Keratinocyte (primary cell): Measurements from ENCODE around the gene MCRS1. TPM values are rescaled to one million over a fixed set of nuclear protein-coding genes. Genes with fewer than 3 reads are reported as not detected.
"Not testable (repeated sequence)": the region's sequence is repeated elsewhere in the genome, so short reads cannot be mapped to it uniquely, and the experiment has no call there.

ENCODE experiments used
- DNase-seq: peaks from one replicate; pipeline ENCODE4 v3.0.0-alpha.2; 2011; ENCODE audit warnings: low read depth, missing footprints, low spot score
- FAIRE-seq: peaks from 2 replicates; lab custom pipeline; 2011; peaks lifted over from hg19 to GRCh38; lab: Jason Lieb, UNC
- H2AFZ ChIP-seq: 2 replicates; pipeline ENCODE4 v1.6.0; 2012; ENCODE audit warnings: low read length, control low read depth, inconsistent platforms; ENCODE audit not compliant: control insufficient read depth
- H3K27ac ChIP-seq: 2 replicates; pipeline ENCODE4 v1.5.1; 2011; ENCODE audit warnings: low read length; ENCODE audit not compliant: control insufficient read depth, insufficient read depth
- H3K27me3 ChIP-seq: 3 replicates; pipeline ENCODE4 v1.6.0; 2011; ENCODE audit warnings: low read length; ENCODE audit not compliant: control insufficient read depth, insufficient read depth; ENCODE audit errors: extremely low read depth
- H3K36me3 ChIP-seq, 2 experiments: 2 replicates in 1 of 2; 3 replicates in 1 of 2; pipeline ENCODE4 v1.5.1; 2011; ENCODE audit warnings: low read length in 2 of 2, mild to moderate bottlenecking in 1 of 2; ENCODE audit not compliant: control insufficient read depth in 2 of 2, insufficient read depth in 2 of 2; ENCODE audit errors: extremely low read depth in 1 of 2
- H3K4me1 ChIP-seq: 3 replicates; pipeline ENCODE4 v1.5.1; 2011; ENCODE audit warnings: low read length; ENCODE audit not compliant: control insufficient read depth, insufficient read depth; ENCODE audit errors: extremely low read depth
- H3K4me2 ChIP-seq: 3 replicates; pipeline ENCODE4 v1.6.0; 2011; ENCODE audit warnings: low read depth, low read length; ENCODE audit not compliant: control insufficient read depth, insufficient read depth; ENCODE audit errors: extremely low read depth
- H3K4me3 ChIP-seq, 3 experiments: fragments of 200-600 bp in 1 of 3; sonication (generic) in 1 of 3; 2 replicates in 2 of 3; 3 replicates in 1 of 3; pipeline ENCODE4 v1.5.1; 2011 to 2016; ENCODE audit warnings: low read length in 3 of 3, mild to moderate bottlenecking in 3 of 3, control low read depth in 2 of 3, inconsistent platforms in 1 of 3, low read depth in 1 of 3, mixed read lengths in 1 of 3, mixed run types in 1 of 3, moderate library complexity in 1 of 3; ENCODE audit not compliant: control insufficient read depth in 2 of 3, insufficient read depth in 2 of 3; ENCODE audit errors: extremely low read depth in 1 of 3
- H3K79me2 ChIP-seq: 2 replicates; pipeline ENCODE4 v1.6.0; 2012; ENCODE audit warnings: low read length; ENCODE audit not compliant: control insufficient read depth, insufficient read depth
- H3K9ac ChIP-seq: 3 replicates; pipeline ENCODE4 v1.6.0; 2011; ENCODE audit warnings: low read length; ENCODE audit not compliant: control insufficient read depth, insufficient read depth; ENCODE audit errors: extremely low read depth
- H3K9me1 ChIP-seq: 3 replicates; pipeline ENCODE4 v1.6.0; 2011; ENCODE audit warnings: low read length; ENCODE audit not compliant: control insufficient read depth, insufficient read depth; ENCODE audit errors: extremely low read depth
- H3K9me3 ChIP-seq: 2 replicates; pipeline ENCODE4 v1.5.1; 2012; ENCODE audit warnings: low read depth, low read length; ENCODE audit not compliant: control insufficient read depth
- H4K20me1 ChIP-seq: 3 replicates; pipeline ENCODE4 v1.6.0; 2011; ENCODE audit warnings: low read length; ENCODE audit not compliant: control insufficient read depth, insufficient read depth; ENCODE audit errors: extremely low read depth
- dilution Hi-C: fragments of 300-500 bp; cut with MboI; formaldehyde crosslinking; loops from one replicate; pipeline ENCODE4 v1.7.0; 2020; ENCODE audit warnings: low sequenced_read_pairs; ENCODE audit not compliant: extremely low pct_ligation_motif_present
- polyA plus RNA-seq, 5 experiments: library from polyadenylated mRNA; depleted of rRNA in 3 of 5; stranded (reverse) in 3 of 5; stranded (forward) in 1 of 5; unstranded in 1 of 5; fragments of >200 nt; gene quantifications; 1 replicate in 1 of 5; 2 replicates in 3 of 5; 3 replicates in 1 of 5; pipeline versions ENCODE4 v1.2.1 to v1.2.3, GENCODE V29; 2011 to 2012; ENCODE audit warnings: missing spikeins in 2 of 5, low read depth in 1 of 5, low replicate concordance in 1 of 5
- small RNA-seq, 3 experiments: library from RNA; depleted of rRNA; stranded (forward); fragments of <200 nt; gene quantifications; one replicate each; pipeline ENCODE3, GENCODE V24; 2012; ENCODE audit warnings: low read depth in 3 of 3, low replicate concordance in 1 of 3; ENCODE audit not compliant: insufficient read length in 3 of 3
- TF ChIP-seq, protein P1 (sequence below), 3 experiments: IDR thresholded peaks in 1 of 3; conservative IDR thresholded peaks in 1 of 3; optimal IDR thresholded peaks in 1 of 3; 2 replicates in 2 of 3; 3 replicates in 1 of 3; pipeline versions ENCODE3 to v1.5.1; 2011; ENCODE audit warnings: low read length in 3 of 3, mild to moderate bottlenecking in 3 of 3, moderate library complexity in 2 of 3, control low read depth in 1 of 3, inconsistent platforms in 1 of 3; ENCODE audit not compliant: insufficient read depth in 2 of 3; ENCODE audit errors: extremely low read depth in 1 of 3

The MCRS1 gene
- polyA plus RNA-seq, 1 donor (not counting 4 experiments of a cell fraction or from before 2014, with no cell fraction given), result 40.7 TPM

DNA sequence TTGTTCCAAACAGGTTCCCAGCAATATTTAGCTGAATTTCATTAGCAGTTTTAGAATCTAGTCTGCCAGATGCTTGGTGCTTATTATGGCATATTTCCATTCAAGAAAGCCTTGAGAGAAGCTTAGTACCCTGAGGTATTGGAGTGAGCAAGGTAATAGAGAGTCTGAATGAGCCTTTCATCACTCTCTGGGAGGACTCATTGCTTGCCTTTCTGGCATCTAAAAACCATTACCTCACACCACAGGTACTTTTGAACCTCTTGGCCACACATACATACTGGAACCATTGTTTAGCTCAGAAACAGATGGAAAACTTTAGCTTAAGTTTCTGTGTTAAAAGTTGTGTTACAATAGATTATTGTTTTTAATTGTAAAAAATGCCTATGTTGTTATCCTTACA lies 56.5 kb downstream of the MCRS1 start:
- FAIRE-seq (peak; percentile 13), DNase-seq (no peak)
- no peak overlapping the region for H3K4me2 ChIP-seq
- no peak overlapping the region for H3K9ac ChIP-seq
- H3K27me3 ChIP-seq, result no peaks in the 10 kb centered on the region
- no peaks in the 10 kb centered on the region for H3K79me2 ChIP-seq
- H3K4me1 ChIP-seq, result peaks cover 21% of the 10 kb centered on the region
- TF ChIP-seq, protein P1, sequence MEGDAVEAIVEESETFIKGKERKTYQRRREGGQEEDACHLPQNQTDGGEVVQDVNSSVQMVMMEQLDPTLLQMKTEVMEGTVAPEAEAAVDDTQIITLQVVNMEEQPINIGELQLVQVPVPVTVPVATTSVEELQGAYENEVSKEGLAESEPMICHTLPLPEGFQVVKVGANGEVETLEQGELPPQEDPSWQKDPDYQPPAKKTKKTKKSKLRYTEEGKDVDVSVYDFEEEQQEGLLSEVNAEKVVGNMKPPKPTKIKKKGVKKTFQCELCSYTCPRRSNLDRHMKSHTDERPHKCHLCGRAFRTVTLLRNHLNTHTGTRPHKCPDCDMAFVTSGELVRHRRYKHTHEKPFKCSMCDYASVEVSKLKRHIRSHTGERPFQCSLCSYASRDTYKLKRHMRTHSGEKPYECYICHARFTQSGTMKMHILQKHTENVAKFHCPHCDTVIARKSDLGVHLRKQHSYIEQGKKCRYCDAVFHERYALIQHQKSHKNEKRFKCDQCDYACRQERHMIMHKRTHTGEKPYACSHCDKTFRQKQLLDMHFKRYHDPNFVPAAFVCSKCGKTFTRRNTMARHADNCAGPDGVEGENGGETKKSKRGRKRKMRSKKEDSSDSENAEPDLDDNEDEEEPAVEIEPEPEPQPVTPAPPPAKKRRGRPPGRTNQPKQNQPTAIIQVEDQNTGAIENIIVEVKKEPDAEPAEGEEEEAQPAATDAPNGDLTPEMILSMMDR (optimal IDR thresholded peaks at IDR 0.05 in 1 of 3, IDR thresholded peaks at IDR 0.05 in 1 of 3, conservative IDR thresholded peaks at IDR 0.05 in 1 of 3; ENCODE audit: extremely low read depth in 1 of 3, insufficient read depth in 2 of 3, low read length in 3 of 3), result no peak
- dilution Hi-C loops, result no loop called here
- H3K27ac ChIP-seq, result no peak overlapping the region
- H4K20me1 ChIP-seq, result no peaks in the 10 kb centered on the region
- no peaks in the 10 kb centered on the region for H3K9me1 ChIP-seq
- H3K9me3 ChIP-seq, result peaks cover 4% of the 10 kb centered on the region
- no peak overlapping the region for H2AFZ ChIP-seq
- H3K4me3 ChIP-seq, result no peak overlapping the region
- H3K36me3 ChIP-seq, result no peaks in the 10 kb centered on the region

DNA sequence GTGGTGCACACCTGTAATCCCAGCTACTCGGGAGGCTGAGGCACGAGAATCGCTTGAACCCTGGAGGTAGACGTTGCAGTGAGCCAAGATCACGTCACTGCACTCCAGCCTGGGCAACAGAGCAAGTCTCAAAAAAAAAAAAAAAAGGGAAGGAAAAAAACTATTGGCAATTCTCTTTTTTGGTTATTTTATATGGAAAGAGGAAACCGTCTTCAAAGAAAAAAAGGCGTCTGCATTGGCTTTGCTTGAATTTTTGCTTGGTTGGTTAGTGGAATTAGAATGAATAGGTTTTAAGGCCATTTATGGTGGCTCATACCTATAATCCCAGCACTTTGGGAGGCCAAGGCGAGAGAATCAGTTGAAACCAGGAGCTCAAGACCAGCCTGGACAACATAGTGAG lies 58.3 kb downstream of the MCRS1 start:
- H3K36me3 ChIP-seq, H3K9me1 ChIP-seq, FAIRE-seq, H4K20me1 ChIP-seq, H3K9me3 ChIP-seq, H2AFZ ChIP-seq, H3K4me2 ChIP-seq, dilution Hi-C loops, H3K27me3 ChIP-seq, H3K27ac ChIP-seq, H3K79me2 ChIP-seq, H3K9ac ChIP-seq, DNase-seq, H3K4me3 ChIP-seq: not testable (repeated sequence)
- H3K4me1 ChIP-seq, result peaks cover 27% of the 10 kb centered on the region

Small RNA genes within 50 kb of the gene (small RNA-seq; reads per million reads assigned to genes)
- gene POLR2KP1 (0 reads per million in 3 experiments), gene RNU6-834P (0 reads per million in 3 experiments)

Other genes with a start within 250 kb of the MCRS1 start
- gene TROAP, start 244.9 kb downstream of the MCRS1 start, polyA plus RNA-seq, result 1.7 to 14.1 TPM (median 12.7 TPM) in 3 replicates
- 0.07 to 0.10 TPM (median 0.09 TPM) in 3 replicates for gene C1QL4, start 231.0 kb downstream of the MCRS1 start, polyA plus RNA-seq
- gene DNAJC22, start 221.3 kb downstream of the MCRS1 start, polyA plus RNA-seq, result 0.03 to 0.04 TPM in 2 of 3 replicates, not detected in the other
- 46.2 to 51.3 TPM (median 47.9 TPM) in 3 replicates for gene SPATS2, start 200.7 kb downstream of the MCRS1 start, polyA plus RNA-seq
- 0.08 to 0.21 TPM (median 0.16 TPM) in 3 replicates for gene KCNH3, start 29.1 kb downstream of the MCRS1 start, polyA plus RNA-seq
- 0.12 to 0.23 TPM (median 0.13 TPM) in 3 replicates for gene FAM186B, start 37.5 kb upstream of the MCRS1 start, polyA plus RNA-seq
- 12.7 to 19.0 TPM (median 13.3 TPM) in 3 replicates for gene PRPF40B, start 55.4 kb upstream of the MCRS1 start, polyA plus RNA-seq
- 1.1 to 1.4 TPM (median 1.2 TPM) in 3 replicates for gene FMNL3, start 139.3 kb upstream of the MCRS1 start, polyA plus RNA-seq
- gene TMBIM6, start 173.4 kb upstream of the MCRS1 start, polyA plus RNA-seq, result 619 to 815 TPM (median 668 TPM) in 3 replicates